CD1c-positive myeloid dendritic cell (primary cell): ENCODE measurements around the gene ADAMTS7.
A peak's percentile ranks its signal among the peaks of the same experiment; 100 is the strongest.
"Not testable (repeated sequence)": the region's sequence is repeated elsewhere in the genome, so short reads cannot be mapped to it uniquely, and the experiment has no call there.

Experiments used
- DNase-seq: peaks from one replicate; pipeline ENCODE4 v3.0.0-alpha.2; 2016; ENCODE audit errors: extremely low spot score

The ADAMTS7 gene

GRCh38 chr15:78764340-78765153 lies 46.7 kb downstream of the ADAMTS7 start:
- DNase-seq = not testable (repeated sequence)

- no peak for DNase-seq
These were observed 47.4 kb downstream of the ADAMTS7 start for GRCh38 chr15:78763796-78764241.

- no peak for DNase-seq
These were observed 48.1 kb downstream of the ADAMTS7 start for GRCh38 chr15:78762985-78763795.

- not testable (repeated sequence) for DNase-seq
These were observed 48.8 kb downstream of the ADAMTS7 start for GRCh38 chr15:78762386-78762961.

- no peak for DNase-seq
These were observed 49.3 kb downstream of the ADAMTS7 start for GRCh38 chr15:78761891-78762385.

GRCh38 chr15:78761475-78761874 lies 49.8 kb downstream of the ADAMTS7 start:
- DNase-seq = peak; percentile 45

- no peak for DNase-seq
These were observed 50.2 kb downstream of the ADAMTS7 start for GRCh38 chr15:78761020-78761419.

- DNase-seq = not testable (repeated sequence)
These were observed 51.0 kb downstream of the ADAMTS7 start for GRCh38 chr15:78760091-78760882.

- DNase-seq = not testable (repeated sequence)
These were observed 51.8 kb downstream of the ADAMTS7 start for GRCh38 chr15:78759361-78759998.

- DNase-seq = not testable (repeated sequence)
These were observed 52.6 kb downstream of the ADAMTS7 start for GRCh38 chr15:78758486-78759200.

GRCh38 chr15:78758084-78758483 lies 53.2 kb downstream of the ADAMTS7 start:
- DNase-seq = not testable (repeated sequence)

- no peak for DNase-seq
These were observed 53.7 kb downstream of the ADAMTS7 start for GRCh38 chr15:78757636-78757905.

- peak; percentile 7 for DNase-seq
These were observed 54.3 kb downstream of the ADAMTS7 start for GRCh38 chr15:78756781-78757635.

- peak; percentile 2 for DNase-seq
These were observed 55.2 kb downstream of the ADAMTS7 start for GRCh38 chr15:78755900-78756591.

- not testable (repeated sequence) for DNase-seq
These were observed 56.5 kb downstream of the ADAMTS7 start for GRCh38 chr15:78754637-78755280.

- DNase-seq = not testable (repeated sequence)
These were observed 57.3 kb downstream of the ADAMTS7 start for GRCh38 chr15:78753751-78754535.

- not testable (repeated sequence) for DNase-seq
These were observed 58.0 kb downstream of the ADAMTS7 start for GRCh38 chr15:78753359-78753659.
